Measurements from ENCODE around the gene DDX28.

The DDX28 gene

GRCh38 chr16:68064791-68065365, 41.8 kb upstream of the DDX28 start:
- Histone ChIP-seq H3F3A (ENCODE audit: low read depth) (no peaks in the 10 kb centered on the region), H4K20me1 (ENCODE audit: insufficient read depth, low read length, poor library complexity, severe bottlenecking) (no peaks in the 10 kb centered on the region), H3K4me2 (ENCODE audit: low read depth, low read length, poor library complexity, severe bottlenecking) (no peak overlapping the region), H3K79me2 (ENCODE audit: insufficient read depth, low read length) (no peaks in the 10 kb centered on the region), H3K9me3 (ENCODE audit: insufficient read depth, low read depth, low read length) (no peaks in the 10 kb centered on the region), H3K27me3 (ENCODE audit: insufficient read depth, low read length, poor library complexity, severe bottlenecking) (no peaks in the 10 kb centered on the region), H3K4me3 (ENCODE audit: low read length, poor library complexity, severe bottlenecking) (no peak overlapping the region), H3K36me3 (ENCODE audit: insufficient read depth, low read length) (no peaks in the 10 kb centered on the region), H3K9ac (ENCODE audit: low read depth, low read length, poor library complexity, severe bottlenecking) (peak overlapping the region; percentile 40), H3K4me1 (ENCODE audit: insufficient read depth, low read length, poor library complexity, severe bottlenecking) (peaks cover 42% of the 10 kb centered on the region), H2AFZ (ENCODE audit: low read length) (no peak overlapping the region), H3K9me2 (replicated peaks; ENCODE audit: low read depth, low read length) (no peaks in the 10 kb centered on the region)
- no peak for TF ChIP-seq EZH2phosphoT487 (IDR thresholded peaks at IDR 0.05; ENCODE audit: borderline replicate concordance)
- peak; percentile 92 for TF ChIP-seq CTCF (conservative IDR thresholded peaks at IDR 0.05; ENCODE audit: low read length)

- Histone ChIP-seq H3K9me2 (replicated peaks; ENCODE audit: low read depth, low read length) (no peaks in the 10 kb centered on the region), H3K9ac (ENCODE audit: low read depth, low read length, poor library complexity, severe bottlenecking) (peak overlapping the region; percentile 40), H3K9me3 (ENCODE audit: insufficient read depth, low read depth, low read length) (no peaks in the 10 kb centered on the region), H3K4me3 (ENCODE audit: low read length, poor library complexity, severe bottlenecking) (no peak overlapping the region), H3F3A (ENCODE audit: low read depth) (no peaks in the 10 kb centered on the region), H4K20me1 (ENCODE audit: insufficient read depth, low read length, poor library complexity, severe bottlenecking) (no peaks in the 10 kb centered on the region), H2AFZ (ENCODE audit: low read length) (peak overlapping the region; percentile 46; the same call in 1 of the 2 replicates), H3K4me2 (ENCODE audit: low read depth, low read length, poor library complexity, severe bottlenecking) (peak overlapping the region; percentile 49), H3K36me3 (ENCODE audit: insufficient read depth, low read length) (peaks cover 7% of the 10 kb centered on the region; the same call in 1 of the 2 replicates), H3K27me3 (ENCODE audit: insufficient read depth, low read length, poor library complexity, severe bottlenecking) (no peaks in the 10 kb centered on the region), H3K79me2 (ENCODE audit: insufficient read depth, low read length) (no peaks in the 10 kb centered on the region), H3K4me1 (ENCODE audit: insufficient read depth, low read length, poor library complexity, severe bottlenecking) (peaks cover 39% of the 10 kb centered on the region)
- TF ChIP-seq EZH2phosphoT487 (IDR thresholded peaks at IDR 0.05; ENCODE audit: borderline replicate concordance) (no peak), CTCF (conservative IDR thresholded peaks at IDR 0.05; ENCODE audit: low read length) (no peak; the same call in 1 of the 2 replicates)
These were observed 39.9 kb upstream of the DDX28 start for GRCh38 chr16:68062910-68063393.

GRCh38 chr16:68061396-68061795, 38.4 kb upstream of the DDX28 start:
- Histone ChIP-seq H3K4me2 (ENCODE audit: low read depth, low read length, poor library complexity, severe bottlenecking) (no peak overlapping the region), H3K27me3 (ENCODE audit: insufficient read depth, low read length, poor library complexity, severe bottlenecking) (no peaks in the 10 kb centered on the region), H3K9ac (ENCODE audit: low read depth, low read length, poor library complexity, severe bottlenecking) (no peak overlapping the region), H4K20me1 (ENCODE audit: insufficient read depth, low read length, poor library complexity, severe bottlenecking) (no peaks in the 10 kb centered on the region), H3K36me3 (ENCODE audit: insufficient read depth, low read length) (peaks cover 7% of the 10 kb centered on the region; the same call in 1 of the 2 replicates), H3K4me3 (ENCODE audit: low read length, poor library complexity, severe bottlenecking) (no peak overlapping the region), H2AFZ (ENCODE audit: low read length) (no peak overlapping the region), H3K9me3 (ENCODE audit: insufficient read depth, low read depth, low read length) (no peaks in the 10 kb centered on the region), H3K79me2 (ENCODE audit: insufficient read depth, low read length) (no peaks in the 10 kb centered on the region), H3K4me1 (ENCODE audit: insufficient read depth, low read length, poor library complexity, severe bottlenecking) (peaks cover 37% of the 10 kb centered on the region), H3F3A (ENCODE audit: low read depth) (no peaks in the 10 kb centered on the region), H3K9me2 (replicated peaks; ENCODE audit: low read depth, low read length) (no peaks in the 10 kb centered on the region)
- TF ChIP-seq CTCF (conservative IDR thresholded peaks at IDR 0.05; ENCODE audit: low read length) (no peak), EZH2phosphoT487 (IDR thresholded peaks at IDR 0.05; ENCODE audit: borderline replicate concordance) (no peak)

Data from Loucy (cell line).